GM18517 (cell line): ENCODE measurements around the gene RASAL3.
"Not testable (repeated sequence)": the region's sequence is repeated elsewhere in the genome, so short reads cannot be mapped to it uniquely, and the experiment has no call there.

Source experiments
- ATAC-seq: cut with Tn5 transposase; IDR thresholded peaks from one replicate; pipeline ENCODE4 v1.9.1; 2021; ENCODE audit warnings: mild to moderate bottlenecking, moderate library complexity; ENCODE audit not compliant: unreplicated experiment

RASAL3 gene

DNA sequence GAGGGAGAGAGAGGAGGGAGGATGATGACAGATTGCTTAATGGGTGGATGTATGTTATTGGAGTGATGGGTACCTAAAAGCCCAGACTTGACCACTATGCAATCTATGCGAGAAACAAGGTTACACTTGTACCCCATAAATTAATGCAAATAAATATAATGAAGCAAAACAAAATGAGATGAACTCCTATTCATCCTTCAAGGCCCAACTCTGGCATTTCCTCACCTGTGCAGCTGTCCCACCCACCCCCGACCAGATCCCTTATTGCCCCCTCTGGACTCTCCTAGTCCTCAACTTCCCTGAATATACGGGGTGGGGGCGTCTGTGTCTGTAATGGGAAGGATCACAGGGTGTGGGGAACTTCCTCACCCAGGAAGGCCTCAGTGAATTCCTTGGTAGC lies 10.8 kb upstream of the RASAL3 start:
- no peak for ATAC-seq

GRCh38 chr19:15473821-15474220 lies 9.5 kb upstream of the RASAL3 start:
- not testable (repeated sequence) for ATAC-seq

DNA sequence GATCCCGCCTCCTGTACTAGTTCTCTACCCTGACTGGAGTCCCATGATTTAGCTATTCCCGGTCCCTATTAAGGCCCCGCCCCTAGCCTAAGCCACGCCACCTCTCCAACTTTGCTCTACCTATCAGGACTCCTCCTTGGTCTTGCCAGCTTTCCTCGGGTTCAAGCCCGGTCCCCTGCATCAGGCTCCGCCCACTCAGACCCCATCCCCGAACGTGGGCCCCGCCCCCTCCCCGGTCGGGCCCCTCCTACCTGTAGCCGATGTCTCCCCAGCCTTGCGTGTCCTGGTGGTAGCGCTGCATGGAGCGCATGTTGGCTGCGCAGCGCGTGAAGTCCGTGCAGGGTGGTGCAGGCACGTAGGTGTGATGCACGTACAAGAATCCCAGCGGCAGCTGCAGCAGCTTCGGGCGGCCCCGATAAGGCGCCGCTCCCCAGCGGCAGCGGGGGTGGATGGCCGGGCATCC lies 7.3 kb upstream of the RASAL3 start:
- ATAC-seq, result no peak

GRCh38 chr19:15469513-15470297 lies 5.4 kb upstream of the RASAL3 start:
- ATAC-seq, result no peak

GRCh38 chr19:15468675-15469512 lies 4.5 kb upstream of the RASAL3 start:
- ATAC-seq, result no peak

DNA sequence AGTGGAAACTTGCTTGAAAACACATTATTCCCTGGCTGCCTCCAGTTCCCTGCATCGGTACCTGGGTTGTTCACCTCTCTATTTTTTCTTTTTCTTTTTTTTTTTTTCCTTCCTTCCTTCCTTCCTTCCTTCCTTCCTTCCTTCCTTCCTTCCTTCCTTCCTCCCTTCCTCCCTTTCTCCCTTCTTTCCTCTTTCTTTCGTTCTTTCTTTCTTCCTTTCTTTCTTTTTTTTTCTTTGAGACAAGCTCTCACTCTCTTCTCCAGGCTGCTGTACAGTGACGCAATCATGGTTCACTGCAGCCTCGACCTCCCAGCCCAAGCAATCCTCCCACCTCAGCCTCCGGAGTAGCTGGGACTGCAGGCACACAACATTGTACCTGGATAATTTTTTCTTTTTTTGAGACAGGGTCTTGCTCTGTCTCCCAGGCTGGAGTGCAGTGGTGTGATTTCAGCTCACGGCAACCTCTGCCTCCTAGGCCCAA lies 3.4 kb upstream of the RASAL3 start:
- no peak for ATAC-seq

DNA sequence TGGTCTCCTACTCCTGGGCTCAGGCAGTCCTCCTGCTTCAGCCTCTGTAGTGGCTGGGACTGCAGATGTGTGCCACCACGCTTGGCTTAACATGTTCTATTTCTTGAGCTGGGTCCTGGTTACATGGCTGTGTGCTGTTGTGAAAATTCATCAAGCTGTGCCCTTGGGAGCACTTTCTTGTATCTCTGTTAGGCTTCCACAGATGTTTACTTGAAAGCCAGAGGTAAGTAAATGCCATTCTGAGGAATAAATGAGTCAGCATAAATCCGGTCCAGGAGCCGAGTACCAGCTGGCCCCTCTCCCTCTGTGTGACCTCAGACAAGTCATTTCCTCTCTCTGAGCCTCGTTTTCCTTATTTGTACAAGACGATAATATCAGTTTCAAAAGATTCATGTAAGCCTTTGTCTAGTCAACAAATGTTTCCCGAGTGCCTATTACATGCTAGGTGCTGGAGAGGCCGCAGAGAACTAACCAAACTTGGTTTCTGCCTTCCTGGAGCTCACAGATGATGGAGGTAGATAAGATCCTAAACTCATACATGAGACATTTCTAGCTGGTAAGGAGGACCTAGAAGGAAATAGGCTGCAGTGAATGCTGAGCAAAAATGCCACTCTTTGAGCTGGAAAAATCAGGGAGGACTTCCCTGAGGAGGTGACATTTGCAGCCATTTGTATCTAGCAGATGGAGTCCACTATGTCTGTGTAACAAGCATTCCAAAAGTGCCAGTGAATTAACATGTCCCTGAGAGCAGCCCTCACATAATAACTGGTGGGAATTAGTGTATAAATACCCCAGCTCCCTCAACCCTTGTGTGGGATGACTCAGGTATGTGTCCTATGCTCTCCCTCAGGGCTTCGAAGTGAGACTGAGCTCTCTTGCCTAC lies 2.7 kb upstream of the RASAL3 start:
- ATAC-seq, result peak; percentile 73

DNA sequence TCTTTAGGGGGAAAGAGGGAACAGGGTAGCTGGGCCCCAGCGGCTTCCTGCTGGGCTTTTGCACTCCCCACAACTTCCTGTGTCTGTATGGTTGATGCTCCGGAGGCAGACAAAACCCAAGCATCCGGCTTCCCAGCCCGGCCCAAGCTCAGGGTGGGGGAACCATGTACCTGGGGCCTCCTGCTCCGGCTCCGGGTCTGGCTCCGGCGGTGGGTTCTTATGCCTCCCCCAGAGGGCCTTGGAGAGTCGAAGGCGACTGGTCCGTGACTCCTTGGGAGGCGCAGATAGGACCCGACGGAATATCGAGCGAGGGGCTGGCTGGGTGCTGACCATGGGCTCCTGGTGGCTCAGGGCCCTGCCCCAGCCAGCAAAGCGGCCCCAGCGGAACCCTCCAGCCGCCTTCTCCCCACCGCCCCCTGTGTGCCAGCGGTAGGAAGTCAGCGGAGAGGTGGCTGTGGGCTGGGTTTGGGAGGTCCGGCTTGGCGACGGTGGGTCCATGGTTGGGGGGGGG lies 428 bp downstream of the RASAL3 start:
- ATAC-seq, result no peak

- ATAC-seq, result no peak
These were observed 2.6 kb downstream of the RASAL3 start for GRCh38 chr19:15461694-15462093.

GRCh38 chr19:15457701-15458484 lies 6.5 kb downstream of the RASAL3 start:
- no peak for ATAC-seq

- ATAC-seq, result no peak
These were observed 7.3 kb downstream of the RASAL3 start for GRCh38 chr19:15456871-15457700.

GRCh38 chr19:15456441-15456840 lies 7.9 kb downstream of the RASAL3 start:
- ATAC-seq, result no peak

DNA sequence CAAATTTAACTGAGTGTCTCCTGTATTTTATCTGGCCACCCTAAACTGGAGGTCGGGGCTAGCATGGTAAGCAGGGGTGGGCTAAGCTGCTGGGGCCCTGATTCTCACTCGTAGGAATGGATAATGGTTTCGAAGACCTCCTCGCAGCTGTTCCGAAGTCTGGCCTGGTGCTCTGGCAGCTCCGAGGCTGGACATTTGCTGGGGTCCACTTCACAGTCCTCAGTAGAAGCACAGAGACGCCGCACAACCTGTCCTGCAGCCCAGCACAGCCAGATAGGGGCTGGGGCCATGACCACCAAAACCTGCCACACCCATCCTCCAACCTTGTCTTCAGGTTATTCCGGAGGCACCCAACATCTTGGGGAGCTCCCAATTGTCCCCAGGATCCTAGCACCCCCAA lies 8.3 kb downstream of the RASAL3 start:
- ATAC-seq, result no peak

DNA sequence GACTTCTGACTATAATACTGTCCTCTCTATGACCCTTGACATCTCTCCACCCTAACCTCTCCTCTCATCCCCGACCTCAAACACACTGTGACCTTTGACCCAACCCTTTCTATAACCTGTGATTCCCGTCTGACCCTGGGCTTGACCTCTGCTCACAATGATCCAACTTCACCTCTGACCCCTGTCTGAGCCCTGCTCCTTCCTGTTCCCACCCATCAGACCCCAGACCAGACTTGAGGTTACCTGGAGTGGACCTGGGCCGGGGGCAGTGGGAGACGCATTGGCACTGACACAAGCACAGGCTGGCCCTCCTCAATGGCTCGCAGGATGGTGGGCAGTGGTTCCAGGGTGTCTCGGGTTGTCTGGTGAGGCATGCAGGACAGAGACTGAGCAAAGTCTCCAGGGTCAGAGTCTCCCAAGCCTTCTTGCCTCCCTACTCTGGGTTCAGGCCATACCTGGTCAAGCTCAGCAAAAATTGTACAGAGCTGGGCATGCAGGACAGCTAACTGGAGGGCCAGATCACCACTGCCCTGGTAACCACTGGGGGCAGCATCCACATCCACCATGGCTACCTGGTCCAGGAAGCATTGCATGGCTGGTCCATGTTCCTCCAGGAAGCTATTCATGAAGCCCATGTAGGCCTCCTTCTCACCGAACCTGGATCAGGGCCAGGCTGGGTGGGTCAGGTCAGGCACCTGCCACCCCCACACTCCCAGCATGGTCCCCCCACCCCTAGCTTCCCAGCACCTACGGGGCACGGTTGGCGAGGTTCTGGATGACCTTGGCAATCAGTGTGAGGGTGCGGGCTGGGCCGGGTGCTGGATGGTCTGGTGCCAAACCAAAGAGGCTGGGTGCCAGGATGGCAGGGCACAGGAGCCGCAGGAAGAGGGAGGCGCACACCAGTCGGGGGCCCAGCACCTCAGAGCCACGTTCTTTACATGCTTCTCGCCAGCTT lies 10.2 kb downstream of the RASAL3 start:
- no peak for ATAC-seq

- ATAC-seq, result no peak
These were observed 11.2 kb downstream of the RASAL3 start for GRCh38 chr19:15453091-15453578.

DNA sequence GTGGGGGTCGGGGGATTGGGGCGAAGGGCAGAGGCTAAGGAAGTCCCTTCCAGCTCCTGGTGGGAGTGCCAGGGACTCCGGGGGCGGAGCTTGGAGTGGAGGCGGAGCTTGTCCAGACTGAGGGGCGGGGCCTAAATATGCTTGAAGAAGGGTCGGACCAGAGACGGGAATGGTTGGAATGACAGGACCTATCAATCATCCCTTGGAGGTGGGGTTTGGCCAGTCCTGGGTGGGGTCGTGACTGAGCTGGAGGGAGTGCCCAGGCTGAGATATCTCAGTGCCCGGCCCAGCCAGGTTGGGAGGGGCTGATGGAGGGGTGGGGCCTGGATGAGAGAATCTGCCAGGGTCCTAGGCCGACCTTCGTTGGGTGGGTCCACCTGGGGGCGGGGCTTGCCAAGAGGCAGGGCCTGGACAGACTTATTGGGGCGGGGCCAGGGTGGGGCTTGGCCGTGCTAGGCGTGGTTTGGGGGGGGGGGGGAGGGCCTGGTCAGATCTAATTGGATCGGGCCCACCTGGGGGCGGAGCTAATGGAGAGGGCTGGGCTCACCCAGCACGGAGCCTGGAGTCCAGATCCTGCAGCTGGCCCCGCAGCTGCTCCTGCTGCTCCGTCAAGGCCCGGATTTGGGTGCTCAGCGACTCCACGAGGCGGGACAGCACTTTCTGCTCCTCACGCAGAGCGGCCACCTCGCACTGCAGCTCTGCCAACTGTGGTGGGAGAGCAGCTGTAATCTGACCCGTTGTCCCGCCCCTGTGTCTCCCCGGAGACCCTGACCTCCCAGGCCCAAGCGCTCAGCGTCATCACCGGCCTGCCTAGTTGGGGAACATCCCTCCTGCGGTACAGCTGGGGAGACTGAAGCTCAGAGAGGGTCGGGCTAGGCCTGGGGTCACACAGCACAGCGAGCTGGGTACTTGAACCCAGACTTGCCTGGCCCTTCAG lies 12.0 kb downstream of the RASAL3 start:
- ATAC-seq, result no peak

- ATAC-seq, result no peak
These were observed 13.8 kb downstream of the RASAL3 start for GRCh38 chr19:15450528-15450890.
